Urothelium cell line (cell line): Measurements from ENCODE around the gene CREB5.
A peak's percentile ranks its signal among the peaks of the same experiment; 100 is the strongest.

Experiments used
- DNase-seq: peaks from one replicate; pipeline ENCODE4 v3.0.0; 2011; ENCODE audit warnings: low spot score, mixed read lengths
- FAIRE-seq: peaks from 2 replicates; lab custom pipeline; 2011; peaks lifted over from hg19 to GRCh38; lab: Jason Lieb, UNC

Gene CREB5

DNA sequence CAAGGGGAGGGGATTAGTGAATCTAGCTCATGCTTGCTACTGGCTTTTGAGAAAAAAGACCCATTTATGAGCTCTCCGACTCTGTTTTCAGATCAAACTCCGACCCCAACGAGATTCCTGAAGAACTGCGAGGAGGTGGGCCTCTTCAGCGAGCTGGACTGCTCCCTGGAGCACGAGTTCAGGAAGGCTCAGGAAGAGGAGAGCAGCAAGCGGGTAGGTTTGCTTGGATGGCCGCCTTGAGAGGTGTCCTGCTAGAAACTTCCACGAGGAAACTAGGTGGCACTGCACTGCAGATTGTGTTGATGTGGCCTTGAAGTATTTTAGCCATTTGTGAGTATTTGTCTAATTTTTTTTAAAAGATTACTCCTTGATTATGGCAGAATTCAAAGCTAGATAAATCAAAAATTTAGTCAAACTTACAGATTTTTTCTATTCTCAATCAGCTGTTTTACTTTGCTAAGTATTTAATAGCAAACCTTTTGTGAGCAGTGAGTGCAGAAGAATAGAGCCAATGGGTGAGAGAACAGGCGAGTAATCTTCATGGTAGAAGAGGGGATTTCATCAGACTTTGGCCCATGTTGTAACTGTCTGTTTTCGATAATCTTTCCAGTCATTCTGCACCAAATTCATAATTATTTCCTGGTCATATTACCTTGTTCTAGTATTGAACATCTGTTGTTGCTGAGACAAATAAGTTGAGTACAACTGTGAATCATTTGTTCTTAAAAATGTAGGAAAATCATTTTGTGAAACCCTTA is 95.4 kb downstream of the CREB5 start:
- FAIRE-seq (no peak), DNase-seq (no peak)

DNA sequence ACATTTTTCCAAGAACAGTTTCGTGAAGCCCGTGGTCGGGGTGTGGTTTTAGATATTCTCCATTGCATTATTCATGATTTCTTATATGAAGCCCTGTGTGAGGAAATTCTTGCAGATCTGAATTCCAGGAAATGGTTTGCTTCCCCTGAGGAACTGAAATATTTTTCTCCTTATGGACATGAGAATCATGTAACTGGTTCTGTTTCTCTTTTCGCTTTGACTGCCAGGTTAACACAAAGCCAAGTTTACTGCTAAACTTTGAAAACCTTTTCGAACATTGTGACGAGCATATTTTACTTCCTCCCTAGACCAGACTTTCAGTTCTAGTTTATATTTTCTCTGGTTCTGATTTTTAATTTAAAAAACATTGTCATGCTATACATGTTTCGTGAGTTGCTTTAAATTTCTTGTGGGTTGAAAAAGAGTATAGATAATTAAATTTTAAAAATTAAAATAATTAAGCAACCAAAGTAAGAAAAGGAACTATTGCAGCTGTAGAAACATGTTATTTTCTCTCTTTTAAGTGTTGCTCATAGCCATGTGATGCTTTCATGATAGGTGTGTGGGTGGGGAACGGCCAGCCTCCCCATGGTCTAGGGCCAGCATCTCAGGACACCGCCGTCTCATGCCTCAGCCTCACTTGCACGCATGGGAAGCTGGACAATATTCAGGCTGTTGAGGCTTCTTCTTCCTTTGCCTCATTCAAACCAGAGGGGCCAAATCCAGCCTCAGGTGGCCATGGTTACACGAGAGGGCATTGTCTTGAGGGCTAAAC is 97.1 kb downstream of the CREB5 start:
- FAIRE-seq, result no peak
- DNase-seq, result no peak

DNA sequence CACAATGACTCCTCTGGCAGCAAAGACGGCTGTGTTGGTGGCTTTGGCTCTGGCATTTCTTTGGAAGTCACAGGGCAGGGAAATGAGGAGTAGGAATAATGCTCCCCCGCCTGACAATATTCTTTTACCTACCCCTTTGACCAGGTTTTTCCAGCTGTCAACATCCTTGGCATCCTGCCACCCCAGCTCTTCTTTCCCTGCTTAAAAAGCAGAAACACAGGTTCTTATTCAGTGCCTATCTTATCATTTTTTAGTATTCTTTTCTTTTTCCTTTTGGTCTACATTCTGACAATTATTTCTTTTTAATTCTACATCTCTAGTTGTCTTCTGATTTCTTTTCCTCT is 97.7 kb downstream of the CREB5 start:
- DNase-seq (no peak), FAIRE-seq (no peak)

DNA sequence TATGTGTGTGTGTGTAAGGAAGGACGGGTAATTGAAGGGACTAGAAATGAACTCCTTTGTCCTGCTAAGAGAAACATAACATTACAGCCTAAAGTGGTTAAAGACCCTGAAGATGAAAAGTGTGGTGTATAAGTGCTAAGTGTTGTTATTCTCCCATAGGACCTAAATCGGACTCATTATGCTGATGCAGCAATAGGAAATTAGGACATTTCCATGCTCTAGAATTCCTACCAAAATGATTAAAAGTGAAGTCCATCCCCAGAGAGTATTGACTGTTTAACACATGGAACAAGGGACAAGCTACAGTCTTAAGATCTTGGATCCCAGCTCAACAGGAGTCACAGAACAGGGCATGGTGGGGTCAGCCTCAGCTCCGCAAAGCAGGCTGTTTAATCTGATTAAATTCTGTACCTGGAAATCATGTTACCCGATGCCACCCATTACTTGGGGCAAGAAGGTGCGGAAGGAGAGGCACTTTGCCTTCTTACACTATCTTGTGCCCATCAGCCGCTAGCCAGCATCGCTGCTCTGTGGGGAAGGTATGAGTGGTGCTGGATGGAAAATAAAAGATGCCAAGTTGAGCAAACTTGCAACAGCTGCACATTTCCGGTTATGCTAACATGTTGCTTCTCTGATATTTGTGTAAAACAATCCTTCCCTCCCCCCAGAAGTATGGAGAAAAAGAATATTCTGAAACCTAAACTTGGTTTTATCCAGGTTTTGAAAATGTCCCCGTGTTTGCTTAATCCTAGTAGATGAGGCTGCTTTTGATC is 100.5 kb downstream of the CREB5 start:
- FAIRE-seq, result peak; percentile 37
- DNase-seq, result no peak

DNA sequence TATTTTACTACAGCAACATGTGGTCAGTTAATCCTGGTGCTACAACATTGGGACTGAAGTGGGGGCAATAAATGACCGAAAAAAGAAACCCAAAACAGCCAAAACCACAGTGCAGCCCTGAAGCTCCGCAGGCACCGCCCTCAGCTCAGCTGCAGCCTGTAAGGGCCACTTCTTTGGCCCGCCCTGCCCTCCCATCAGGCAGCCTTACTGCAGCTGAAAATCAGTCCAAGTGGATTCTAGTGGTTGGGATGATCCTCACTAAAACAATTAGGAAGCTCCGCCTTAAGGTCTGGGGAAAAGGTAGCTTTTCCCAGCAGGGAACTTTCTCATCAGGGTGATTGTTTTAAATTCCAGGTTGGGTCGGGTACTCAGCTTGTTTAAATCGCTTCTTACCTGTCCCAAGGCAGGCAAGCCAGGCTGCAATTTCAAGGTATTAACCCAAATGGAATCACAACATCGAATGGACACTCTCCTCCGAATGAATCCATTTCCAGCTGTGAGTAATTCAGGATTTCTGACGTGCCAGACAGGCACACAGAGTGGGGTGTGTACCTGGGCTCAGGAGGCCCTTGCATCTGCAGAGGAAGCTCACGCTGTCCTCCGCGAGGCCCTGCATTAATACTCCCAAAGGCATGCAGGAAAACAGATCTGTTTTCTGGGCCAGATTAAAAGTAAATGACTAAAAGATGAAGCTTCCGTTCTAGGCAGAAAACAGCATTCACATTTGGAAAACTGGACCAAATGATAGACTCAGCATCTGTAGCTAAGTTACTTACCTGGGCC is 104.3 kb downstream of the CREB5 start:
- no peak for FAIRE-seq

DNA sequence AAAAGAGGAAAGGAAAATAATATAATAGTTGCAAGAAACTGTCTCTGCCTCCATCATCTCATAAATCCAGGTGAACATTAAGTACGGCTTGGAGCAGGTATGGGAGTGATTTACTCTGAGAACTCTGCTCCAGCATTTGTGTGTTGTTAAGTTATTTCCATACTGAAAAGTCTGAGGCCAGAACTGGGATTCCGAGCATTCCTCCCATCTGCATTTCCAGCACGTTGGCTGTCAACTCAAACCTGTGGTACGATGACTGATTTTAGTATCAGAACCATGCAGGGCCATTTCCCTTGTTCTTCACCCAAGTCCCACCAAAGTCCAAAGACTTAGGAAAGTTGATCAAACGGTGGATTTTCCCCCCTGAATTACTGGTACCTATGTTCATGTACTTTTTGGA is 104.9 kb downstream of the CREB5 start:
- DNase-seq (no peak), FAIRE-seq (no peak)

More for the DNA sequence above, 104.3 kb downstream of the CREB5 start:
- no peak for DNase-seq

DNA sequence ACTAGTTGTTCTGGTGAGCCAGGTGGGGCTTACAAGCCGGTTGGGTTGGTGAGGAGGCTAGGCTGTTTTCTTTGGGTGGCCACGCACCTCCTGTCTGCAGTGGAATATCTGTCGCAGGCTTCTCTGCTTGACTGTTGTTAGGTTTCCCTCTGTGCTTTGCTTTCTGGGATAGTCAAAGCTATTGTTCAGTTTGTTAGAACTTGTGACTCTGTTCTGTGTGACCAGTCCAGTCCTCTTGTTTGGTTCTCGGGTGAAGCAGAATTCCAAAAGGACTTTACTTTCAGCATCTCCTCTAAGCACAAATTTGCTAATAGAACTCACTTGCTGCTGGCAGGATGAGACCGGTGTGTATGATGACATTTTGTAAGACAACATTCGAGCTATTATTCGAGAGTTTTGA is 105.3 kb downstream of the CREB5 start:
- FAIRE-seq, result no peak
- no peak for DNase-seq

DNA sequence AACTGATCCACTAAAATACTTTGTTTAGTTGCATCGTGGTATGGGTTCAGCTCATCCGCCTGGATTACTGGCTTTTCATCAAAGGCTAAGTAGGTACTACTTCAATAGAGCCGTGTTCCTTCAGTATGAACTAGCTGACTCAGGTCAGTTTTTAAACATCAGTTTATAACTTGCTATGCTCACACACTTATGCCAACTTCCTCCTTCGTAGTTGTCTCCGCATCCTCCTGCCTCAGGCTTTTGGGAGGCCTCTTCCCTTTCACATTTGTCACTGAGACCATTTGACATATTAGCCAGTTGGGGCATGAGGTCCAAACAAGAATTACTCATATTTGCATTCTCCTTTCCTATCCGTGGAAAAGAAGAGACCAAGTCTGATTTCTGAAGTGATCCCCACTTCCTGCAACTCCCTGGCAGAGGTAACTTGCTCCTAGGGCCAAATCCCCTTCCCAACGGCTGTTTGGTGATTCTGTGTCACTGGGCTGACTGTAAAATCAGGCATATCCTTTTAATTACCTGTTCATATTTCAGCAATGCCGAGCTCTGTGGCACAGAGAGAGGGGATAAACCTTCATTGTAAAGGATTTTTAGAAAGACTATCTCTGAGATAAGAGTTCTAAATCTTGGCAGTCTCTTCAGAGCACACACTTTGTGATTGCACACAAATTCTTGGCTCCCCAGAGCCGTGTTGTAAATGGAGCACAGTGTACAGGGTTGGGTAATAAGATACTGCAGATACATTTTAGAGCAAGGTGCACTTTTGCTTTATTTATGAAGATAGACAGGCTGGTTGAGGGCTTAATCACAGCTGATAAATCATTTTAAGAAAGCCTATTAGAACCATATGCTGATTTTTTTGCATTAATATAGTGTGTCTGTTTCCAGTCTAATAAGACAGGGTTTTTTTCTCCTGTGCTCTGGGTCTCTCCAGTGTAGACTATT is 108.0 kb downstream of the CREB5 start:
- no peak for FAIRE-seq
- no peak for DNase-seq

DNA sequence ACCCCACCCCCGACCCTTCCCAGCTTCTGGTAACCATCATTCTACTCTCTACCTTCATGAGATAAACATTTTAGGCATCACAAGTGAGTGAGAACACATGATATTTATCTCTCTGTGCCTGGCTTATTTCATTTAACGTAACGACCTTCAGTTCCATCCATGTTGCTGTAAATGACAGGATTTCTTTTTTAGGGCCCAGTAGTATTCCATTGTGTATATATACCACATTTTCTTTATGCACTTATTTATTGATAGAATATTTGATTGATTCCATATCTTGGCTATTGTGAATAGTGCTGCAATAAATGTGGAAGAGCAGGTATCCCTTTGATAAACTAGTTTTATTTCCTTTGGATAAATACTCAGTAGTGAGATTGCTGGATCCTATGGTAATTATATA is 112.7 kb downstream of the CREB5 start:
- no peak for FAIRE-seq
- DNase-seq, result no peak

DNA sequence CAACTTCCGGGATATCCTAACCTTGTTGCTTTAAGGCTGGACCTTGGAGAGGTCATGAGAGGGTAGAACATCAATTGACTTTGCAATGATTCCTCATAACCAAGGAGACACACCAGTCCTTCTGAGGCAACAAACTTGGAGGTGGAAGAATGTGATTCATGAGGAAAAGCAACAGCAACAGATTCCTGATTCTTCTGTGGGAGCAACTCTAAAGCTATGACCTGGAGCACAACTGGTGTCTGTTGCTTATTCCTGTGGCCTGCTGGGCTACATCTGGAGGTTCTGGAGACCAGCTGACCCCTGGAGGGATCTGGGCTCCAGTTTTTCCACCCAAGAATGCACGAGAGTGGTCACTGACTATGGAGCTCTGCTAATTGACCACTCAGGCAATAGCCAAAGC is 116.6 kb downstream of the CREB5 start:
- DNase-seq (no peak), FAIRE-seq (peak; percentile 13)

DNA sequence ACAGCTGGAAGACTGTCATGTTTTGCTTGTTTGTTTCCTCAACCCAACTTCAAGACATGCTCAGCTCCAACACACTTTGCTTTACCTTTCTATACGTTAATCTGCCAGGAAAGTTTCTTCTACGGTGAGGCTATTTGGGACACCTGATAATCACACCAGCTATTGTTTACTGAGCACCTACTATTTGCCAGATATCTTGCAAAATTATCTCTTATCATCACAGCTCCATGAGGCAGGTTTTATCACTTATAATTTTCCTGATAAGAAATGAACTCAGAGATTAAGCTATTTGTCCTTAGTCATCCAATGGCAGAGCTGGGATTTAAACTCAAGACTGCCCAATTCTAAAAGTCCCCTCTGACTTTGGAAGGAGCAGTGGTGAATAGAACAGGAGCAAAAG is 117.4 kb downstream of the CREB5 start:
- FAIRE-seq (no peak), DNase-seq (no peak)

DNA sequence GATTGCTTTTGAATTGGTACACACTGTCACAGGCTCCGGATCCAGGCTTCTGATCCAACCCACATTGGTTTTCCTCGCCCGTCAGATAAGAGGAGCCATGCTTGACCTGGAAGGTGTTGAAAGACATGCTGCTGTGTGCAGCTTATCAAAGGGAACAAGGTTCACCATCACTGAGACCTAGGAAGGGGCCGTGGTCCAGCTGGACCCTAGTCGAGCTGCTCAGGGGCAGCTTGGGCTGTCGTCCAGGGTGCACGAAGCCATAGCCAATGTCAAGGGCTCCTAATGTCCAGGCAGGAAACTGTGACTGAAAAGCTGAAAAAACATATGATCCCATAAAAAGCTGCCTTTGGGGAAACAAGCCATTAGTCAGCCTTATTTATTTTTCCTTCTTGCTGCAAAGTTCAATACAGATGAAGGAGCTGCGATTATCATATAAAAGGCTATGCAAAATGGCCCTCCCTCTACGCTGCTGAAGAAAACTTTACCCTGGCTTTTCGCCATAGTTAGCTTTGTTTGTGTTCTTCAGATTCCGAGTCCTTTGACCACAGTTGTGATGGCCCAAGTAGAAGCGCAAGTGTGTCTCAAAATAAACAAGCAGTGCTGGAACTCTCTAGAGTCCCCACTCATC is 118.0 kb downstream of the CREB5 start:
- FAIRE-seq (no peak), DNase-seq (no peak)

DNA sequence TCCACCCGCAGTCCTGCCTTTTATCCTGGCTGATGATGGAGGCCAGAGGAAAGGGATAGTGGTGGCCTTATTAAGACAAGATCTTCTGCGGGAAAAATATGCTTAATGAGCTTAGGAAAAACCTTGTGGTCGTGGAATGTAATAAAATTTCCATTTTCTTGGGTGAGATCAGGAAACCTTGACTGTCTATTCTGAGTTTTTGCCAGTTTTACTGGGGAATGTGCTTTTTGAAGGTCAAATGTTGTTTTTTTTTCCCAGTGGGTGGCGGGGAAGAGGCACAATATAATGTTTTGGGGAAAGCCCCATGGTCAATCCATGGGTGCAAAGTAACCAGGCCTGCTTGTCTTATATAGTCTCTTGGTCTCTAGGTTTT is 118.5 kb downstream of the CREB5 start:
- FAIRE-seq (no peak), DNase-seq (no peak)

DNA sequence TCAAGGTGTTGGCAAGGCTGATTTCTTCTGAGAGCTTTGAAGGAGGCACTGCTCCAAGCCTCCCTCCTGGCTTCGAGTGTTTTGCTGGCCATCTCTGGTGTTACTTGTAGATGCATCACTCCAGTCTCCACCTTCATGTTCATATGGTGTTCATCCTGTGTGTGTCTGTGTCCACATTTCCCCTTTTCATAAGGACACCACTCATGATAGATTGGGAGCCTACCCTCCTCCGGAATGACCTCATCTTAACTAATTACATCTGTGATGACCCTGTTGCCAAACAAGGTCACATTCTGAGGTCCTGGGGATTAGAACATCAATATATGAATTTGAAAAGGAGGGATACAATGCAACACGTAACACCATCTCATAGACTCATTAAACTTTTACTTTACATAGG is 119.0 kb downstream of the CREB5 start:
- DNase-seq (no peak), FAIRE-seq (peak; percentile 20)

DNA sequence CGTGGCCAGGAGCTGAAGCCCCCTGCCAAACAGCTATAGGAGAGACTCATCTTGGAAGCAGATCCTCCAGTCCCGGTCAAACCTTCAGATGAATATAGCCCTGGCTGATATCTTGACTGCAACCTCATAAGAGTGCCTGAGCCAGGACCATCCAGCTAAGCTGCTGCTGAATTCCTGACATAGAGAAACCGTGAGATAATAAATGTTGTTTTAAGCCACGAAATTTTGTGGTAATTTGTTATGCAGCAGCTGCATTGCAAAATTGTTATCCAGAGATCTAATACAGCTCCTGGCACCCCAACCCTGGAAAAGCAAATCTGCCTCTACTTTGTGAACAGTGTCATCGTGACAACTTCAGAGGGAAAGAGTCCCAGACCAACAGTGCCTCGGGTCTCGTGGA is 119.9 kb downstream of the CREB5 start:
- DNase-seq (no peak), FAIRE-seq (no peak)

DNA sequence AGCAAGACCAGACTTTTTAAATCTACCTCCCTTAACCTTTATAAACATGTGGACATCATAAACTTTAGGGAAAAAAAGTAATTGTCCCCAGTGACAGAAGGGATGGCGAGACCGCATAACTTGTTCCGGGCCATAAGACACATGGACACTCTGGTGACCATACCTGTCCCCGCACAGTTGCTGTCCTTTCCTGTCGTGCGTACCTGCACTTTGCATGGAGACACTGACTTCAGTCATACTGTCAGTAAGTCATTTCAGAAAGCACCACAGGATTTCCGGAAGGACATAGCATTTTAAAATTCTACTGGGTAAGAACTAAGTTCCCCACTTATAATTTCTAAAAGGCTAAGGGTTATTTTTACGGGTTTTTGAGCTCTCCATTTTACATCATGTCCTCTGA is 120.9 kb downstream of the CREB5 start:
- FAIRE-seq, result no peak
- DNase-seq, result no peak

DNA sequence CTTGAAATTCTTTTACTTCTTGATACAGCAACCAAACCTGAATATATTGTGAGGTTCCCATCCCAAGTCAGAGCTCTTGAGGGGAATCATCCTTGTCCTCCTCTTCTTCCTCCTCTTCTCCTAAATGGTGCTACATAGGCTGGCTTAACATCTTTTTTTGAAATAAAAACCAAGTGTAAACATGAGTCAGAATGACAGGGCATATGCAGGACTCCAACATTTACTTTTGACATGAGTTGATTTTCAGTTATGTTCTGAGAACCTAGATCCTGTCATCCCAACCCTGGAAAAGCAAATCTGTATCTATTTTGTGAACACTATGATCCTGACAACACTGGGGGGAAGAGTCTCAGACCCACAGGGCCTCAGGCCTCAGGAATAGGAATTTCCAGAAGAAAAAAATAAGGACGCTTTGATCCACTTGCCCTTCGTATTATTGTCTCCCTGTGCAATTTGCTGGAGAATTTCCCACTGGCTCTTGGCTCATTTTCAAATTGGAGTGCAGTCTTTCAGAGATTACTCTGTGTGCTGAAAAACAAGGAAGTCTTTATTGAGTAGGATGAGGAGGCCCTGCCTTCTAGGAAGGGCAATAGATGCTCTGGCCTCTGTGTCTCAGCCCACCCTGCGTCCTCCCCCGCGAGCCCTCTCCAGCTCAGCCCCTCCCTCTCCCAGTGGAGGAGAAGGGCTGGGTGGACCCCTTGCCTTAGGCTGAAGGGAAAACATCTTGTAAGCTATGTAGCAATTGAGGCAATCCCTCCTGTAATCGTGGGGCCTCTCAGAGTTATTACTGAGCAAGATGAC is 121.6 kb downstream of the CREB5 start:
- DNase-seq, result no peak
- FAIRE-seq, result no peak

DNA sequence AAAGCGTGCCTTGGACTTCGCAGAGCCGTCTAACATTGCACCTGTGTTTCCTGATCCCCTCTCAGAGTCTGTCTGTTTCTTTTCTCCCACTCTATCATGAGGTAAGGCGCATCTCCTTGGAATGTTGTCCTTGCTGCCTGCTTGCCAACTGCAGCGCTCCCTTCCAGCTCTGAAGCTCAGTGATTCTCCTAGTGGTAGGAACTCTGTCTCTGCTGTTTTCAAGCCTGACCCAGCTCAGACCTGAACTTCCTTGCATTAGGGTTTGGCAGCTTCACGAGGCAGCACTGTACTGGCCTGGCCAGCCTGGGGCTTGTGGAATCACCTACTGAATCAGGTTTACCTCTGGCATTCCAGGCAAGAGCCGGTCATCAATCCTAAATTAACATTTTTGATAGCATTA is 123.9 kb downstream of the CREB5 start:
- peak; percentile 68 for FAIRE-seq
- DNase-seq, result peak; percentile 56
